ENCODE results near the gene UMOD.

UMOD gene
- total RNA-seq, result 0 to 0.07 (median 0) reads per million in 9 experiments

- ATAC-seq (replicated peaks), result no peak
- Mint-ChIP-seq H3K27me3 (peaks cover 11 to 16% of the 10 kb centered on the region in 2 donors), H3K9me3 (peaks cover 0 to 4% of the 10 kb centered on the region in 2 donors), H3K4me1 (ENCODE audit: low read depth in 2 of 2) (no peaks in the 10 kb centered on the region), H3K36me3 (ENCODE audit: insufficient read depth) (no peaks in the 10 kb centered on the region), H3K27ac (no peak within 1 kb of the TSS), H3K4me3 (no peak within 1 kb of the TSS)
- no peak for DNase-seq
Observed at GRCh38 chr16:20352615-20353014, at the start of gene UMOD. TSS of gene UMOD (minus strand) at chr16:20352715. CDS start at chr16:20350737, 1,978 bp downstream.

GRCh38 chr16:20401475-20402016 lies 49.0 kb upstream of the UMOD start:
- no peaks in the 10 kb centered on the region for H3K4me1 Mint-ChIP-seq (ENCODE audit: low read depth in 2 of 2)
- ATAC-seq (replicated peaks) (no peak), DNase-seq (no peak)

GRCh38 chr16:20401066-20401465 lies 48.6 kb upstream of the UMOD start:
- no peak overlapping the region for H3K4me3 Mint-ChIP-seq
- DNase-seq (no peak), ATAC-seq (replicated peaks) (no peak)
- no peak overlapping the region for H3K27ac Mint-ChIP-seq
- no peaks in the 10 kb centered on the region for H3K9me3 Mint-ChIP-seq
- no peaks in the 10 kb centered on the region for H3K4me1 Mint-ChIP-seq (ENCODE audit: low read depth in 2 of 2)
- H3K36me3 Mint-ChIP-seq (ENCODE audit: insufficient read depth), result no peaks in the 10 kb centered on the region
- peaks cover 5 to 9% of the 10 kb centered on the region in 2 donors for H3K27me3 Mint-ChIP-seq

More at GRCh38 chr16:20401475-20402016, 49.0 kb upstream of the UMOD start:
- H3K27ac Mint-ChIP-seq, result no peak overlapping the region
- H3K27me3 Mint-ChIP-seq, result peaks cover 5 to 9% of the 10 kb centered on the region in 2 donors
- no peak overlapping the region for H3K4me3 Mint-ChIP-seq
- H3K36me3 Mint-ChIP-seq (ENCODE audit: insufficient read depth), result no peaks in the 10 kb centered on the region
- H3K9me3 Mint-ChIP-seq, result no peaks in the 10 kb centered on the region

- Mint-ChIP-seq H3K36me3 (ENCODE audit: insufficient read depth) (no peaks in the 10 kb centered on the region), H3K4me3 (no peak overlapping the region)
Observed at GRCh38 chr16:20399185-20399584, 46.7 kb upstream of the UMOD start.

GRCh38 chr16:20398603-20399002 lies 46.1 kb upstream of the UMOD start:
- ATAC-seq (replicated peaks) (no peak), DNase-seq (no peak)
- no peak overlapping the region for H3K4me3 Mint-ChIP-seq
- H3K4me1 Mint-ChIP-seq (ENCODE audit: low read depth in 2 of 2), result no peaks in the 10 kb centered on the region
- H3K9me3 Mint-ChIP-seq, result no peaks in the 10 kb centered on the region
- H3K36me3 Mint-ChIP-seq (ENCODE audit: insufficient read depth), result no peaks in the 10 kb centered on the region
- H3K27me3 Mint-ChIP-seq, result peaks cover 1 to 9% of the 10 kb centered on the region in 2 donors
- H3K27ac Mint-ChIP-seq, result no peak overlapping the region

More at GRCh38 chr16:20399185-20399584, 46.7 kb upstream of the UMOD start:
- ATAC-seq (replicated peaks), result no peak
- Mint-ChIP-seq H3K27me3 (peaks cover 5 to 9% of the 10 kb centered on the region in 2 donors), H3K4me1 (ENCODE audit: low read depth in 2 of 2) (no peaks in the 10 kb centered on the region), H3K9me3 (no peaks in the 10 kb centered on the region), H3K27ac (no peak overlapping the region)
- no peak for DNase-seq

GRCh38 chr16:20397468-20398074 lies 45.1 kb upstream of the UMOD start:
- H3K4me1 Mint-ChIP-seq (ENCODE audit: low read depth in 2 of 2), result no peaks in the 10 kb centered on the region
- no peaks in the 10 kb centered on the region for H3K36me3 Mint-ChIP-seq (ENCODE audit: insufficient read depth)
- ATAC-seq (replicated peaks) (no peak), DNase-seq (no peak)
- H3K27ac Mint-ChIP-seq, result no peak overlapping the region
- peaks cover 0 to under 1% of the 10 kb centered on the region in 2 donors for H3K27me3 Mint-ChIP-seq
- H3K9me3 Mint-ChIP-seq, result no peaks in the 10 kb centered on the region
- H3K4me3 Mint-ChIP-seq, result no peak overlapping the region

GRCh38 chr16:20396846-20397467 lies 44.4 kb upstream of the UMOD start:
- Mint-ChIP-seq H3K27me3 (no peaks in the 10 kb centered on the region), H3K9me3 (no peaks in the 10 kb centered on the region), H3K4me3 (no peak overlapping the region), H3K27ac (no peak overlapping the region), H3K4me1 (ENCODE audit: low read depth in 2 of 2) (no peaks in the 10 kb centered on the region), H3K36me3 (ENCODE audit: insufficient read depth) (no peaks in the 10 kb centered on the region)
- ATAC-seq (replicated peaks) (no peak), DNase-seq (no peak)

- Mint-ChIP-seq H3K36me3 (ENCODE audit: insufficient read depth) (no peaks in the 10 kb centered on the region), H3K27me3 (no peaks in the 10 kb centered on the region), H3K4me1 (ENCODE audit: low read depth in 2 of 2) (no peaks in the 10 kb centered on the region), H3K27ac (no peak overlapping the region), H3K9me3 (no peaks in the 10 kb centered on the region), H3K4me3 (no peak overlapping the region)
- no peak for DNase-seq
- ATAC-seq (replicated peaks), result no peak
Observed at GRCh38 chr16:20395946-20396345, 43.4 kb upstream of the UMOD start.

GRCh38 chr16:20393801-20394577 lies 41.5 kb upstream of the UMOD start:
- H3K27me3 Mint-ChIP-seq, result no peaks in the 10 kb centered on the region
- DNase-seq, result no peak
- H3K4me1 Mint-ChIP-seq (ENCODE audit: low read depth in 2 of 2), result no peaks in the 10 kb centered on the region
- no peaks in the 10 kb centered on the region for H3K36me3 Mint-ChIP-seq (ENCODE audit: insufficient read depth)
- no peaks in the 10 kb centered on the region for H3K9me3 Mint-ChIP-seq
- H3K4me3 Mint-ChIP-seq, result no peak overlapping the region
- H3K27ac Mint-ChIP-seq, result no peak overlapping the region
- ATAC-seq (replicated peaks), result no peak

- H3K4me1 Mint-ChIP-seq (ENCODE audit: low read depth in 2 of 2), result no peaks in the 10 kb centered on the region
- no peak for DNase-seq
- H3K27me3 Mint-ChIP-seq, result peaks cover 10 to 11% of the 10 kb centered on the region in 2 donors
- no peaks in the 10 kb centered on the region for H3K36me3 Mint-ChIP-seq (ENCODE audit: insufficient read depth)
- H3K9me3 Mint-ChIP-seq, result no peaks in the 10 kb centered on the region
- H3K4me3 Mint-ChIP-seq, result no peak overlapping the region
- no peak for ATAC-seq (replicated peaks)
- H3K27ac Mint-ChIP-seq, result no peak overlapping the region
Observed at GRCh38 chr16:20391045-20391444, 38.5 kb upstream of the UMOD start.

- H3K9me3 Mint-ChIP-seq, result no peaks in the 10 kb centered on the region
- DNase-seq, result no peak
- no peak for ATAC-seq (replicated peaks)
Observed at GRCh38 chr16:20388854-20389253, 36.3 kb upstream of the UMOD start.

GRCh38 chr16:20387978-20388377 lies 35.5 kb upstream of the UMOD start:
- Mint-ChIP-seq H3K4me3 (no peak overlapping the region), H3K36me3 (ENCODE audit: insufficient read depth) (no peaks in the 10 kb centered on the region), H3K27me3 (peaks cover 10 to 11% of the 10 kb centered on the region in 2 donors), H3K27ac (no peak overlapping the region), H3K4me1 (ENCODE audit: low read depth in 2 of 2) (peaks cover 0 to 3% of the 10 kb centered on the region in 2 donors), H3K9me3 (no peaks in the 10 kb centered on the region)
- ATAC-seq (replicated peaks), result no peak
- no peak for DNase-seq

More at GRCh38 chr16:20388854-20389253, 36.3 kb upstream of the UMOD start:
- Mint-ChIP-seq H3K4me3 (no peak overlapping the region), H3K4me1 (ENCODE audit: low read depth in 2 of 2) (no peaks in the 10 kb centered on the region), H3K27ac (no peak overlapping the region), H3K27me3 (peaks cover 10 to 11% of the 10 kb centered on the region in 2 donors), H3K36me3 (ENCODE audit: insufficient read depth) (no peaks in the 10 kb centered on the region)

Data from effector memory CD8-positive, alpha-beta T cell (primary cell).